ENCODE data around the gene COPB1.

COPB1 gene

GRCh38 chr11:14503023-14503422, 3.4 kb upstream of the COPB1 start:
- no peak for DNase-seq (ENCODE audit: low read depth)

GRCh38 chr11:14502039-14502438, 2.4 kb upstream of the COPB1 start:
- DNase-seq (ENCODE audit: low read depth): no peak

GRCh38 chr11:14500181-14500651, 605 bp upstream of the COPB1 start:
- no peak for DNase-seq (ENCODE audit: low read depth)

GRCh38 chr11:14499178-14499559, 442 bp downstream of the COPB1 start:
- DNase-seq (ENCODE audit: low read depth): peak; percentile 22

GRCh38 chr11:14480716-14481115, 18.9 kb downstream of the COPB1 start:
- DNase-seq (ENCODE audit: low read depth): no peak

GRCh38 chr11:14471127-14471526, 28.5 kb downstream of the COPB1 start:
- no peak for DNase-seq (ENCODE audit: low read depth)

GRCh38 chr11:14463623-14464022, 36.0 kb downstream of the COPB1 start:
- no peak for DNase-seq (ENCODE audit: low read depth)

GRCh38 chr11:14460147-14460546, 39.5 kb downstream of the COPB1 start:
- DNase-seq (ENCODE audit: low read depth): no peak

- DNase-seq (ENCODE audit: low read depth): no peak
Measured at GRCh38 chr11:14458377-14458776, 41.2 kb downstream of the COPB1 start.

- no peak for DNase-seq (ENCODE audit: low read depth)
Measured at GRCh38 chr11:14455648-14456430, 43.8 kb downstream of the COPB1 start.

- no peak for DNase-seq (ENCODE audit: low read depth)
Measured at GRCh38 chr11:14454861-14455632, 44.6 kb downstream of the COPB1 start.

- no peak for DNase-seq (ENCODE audit: low read depth)
Measured at GRCh38 chr11:14451825-14452224, 47.8 kb downstream of the COPB1 start.

- DNase-seq (ENCODE audit: low read depth): no peak
Measured at GRCh38 chr11:14449302-14449714, 50.3 kb downstream of the COPB1 start.

GRCh38 chr11:14448240-14448639, 51.4 kb downstream of the COPB1 start:
- no peak for DNase-seq (ENCODE audit: low read depth)

GRCh38 chr11:14446701-14447169, 52.9 kb downstream of the COPB1 start:
- DNase-seq (ENCODE audit: low read depth): no peak

GRCh38 chr11:14445542-14446530, 53.8 kb downstream of the COPB1 start:
- no peak for DNase-seq (ENCODE audit: low read depth)

- DNase-seq (ENCODE audit: low read depth): no peak
Measured at GRCh38 chr11:14444441-14445189, 55.0 kb downstream of the COPB1 start.

- no peak for DNase-seq (ENCODE audit: low read depth)
Measured at GRCh38 chr11:14443638-14444037, 56.0 kb downstream of the COPB1 start.

- DNase-seq (ENCODE audit: low read depth): no peak
Measured at GRCh38 chr11:14435717-14436512, 63.7 kb downstream of the COPB1 start.

GRCh38 chr11:14425621-14426020, 74.0 kb downstream of the COPB1 start:
- DNase-seq (ENCODE audit: low read depth): no peak
